ENCODE results near the gene USP2. TPM values are rescaled to one million over a fixed set of nuclear protein-coding genes. Genes with fewer than 3 reads are reported as not detected.

The USP2 gene
- total and polyA plus RNA-seq, 2 of the 4 experiments (the other 2 are of a cell fraction): 0.18 to 0.79 TPM

DNA sequence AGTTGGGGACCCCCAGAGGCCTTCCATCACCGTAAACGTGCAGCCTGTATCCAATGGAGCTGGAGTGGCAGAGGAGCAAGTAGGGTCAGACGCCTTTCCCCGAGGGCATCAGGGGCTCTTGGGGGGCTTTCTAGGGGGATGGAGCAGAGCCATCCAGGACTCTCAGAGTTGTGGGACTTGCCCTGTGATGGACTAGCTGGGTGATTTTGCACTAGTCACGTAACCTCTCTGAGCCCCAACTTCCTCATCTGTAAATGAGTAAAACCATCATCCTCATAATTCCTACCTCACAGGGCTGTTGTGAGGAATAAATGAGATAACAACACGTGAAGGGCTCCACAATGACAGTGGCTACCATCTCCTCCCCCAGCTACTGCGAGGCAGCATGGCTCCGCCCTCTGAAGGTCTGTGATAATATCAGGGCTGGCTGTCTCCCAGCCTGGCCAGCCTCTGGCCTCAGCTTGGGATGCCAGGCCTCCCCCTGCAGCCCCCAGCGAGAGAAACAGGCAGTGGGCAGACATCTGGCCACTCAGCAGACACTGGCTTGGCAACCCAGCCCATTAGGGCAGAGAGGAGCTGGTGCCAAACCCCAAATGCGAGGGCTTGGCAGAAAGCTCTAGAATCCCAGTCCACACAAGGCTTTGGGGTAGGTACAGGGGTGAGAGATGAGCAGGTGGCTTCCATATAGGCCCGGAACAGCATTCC is 6.7 kb downstream of the USP2 start:
- no peak overlapping the region for H2BK15ac ChIP-seq (ENCODE audit: low read depth, low read length)
- peak overlapping the region; percentile 66 for H2AK9ac ChIP-seq (replicated peaks; ENCODE audit: low read depth, low read length, poor library complexity)
- no peak overlapping the region for H3K56ac ChIP-seq (ENCODE audit: extremely low read depth, insufficient read depth, low read length)
- in situ Hi-C loops (cut with MboI; ENCODE audit: low sequenced_read_pairs) (loop anchor here (25.0 kb wide), 1 partner anchor 738 kb away; no protein-coding TSS in a partner anchor), intact Hi-C loops (cut with micrococcal nuclease) (loop anchor here (1.0 kb wide), 2 partner anchors 18 to 36 kb away; no protein-coding TSS in a partner anchor), dilution Hi-C loops (cut with HindIII; ENCODE audit: low sequenced_read_pairs, unreplicated experiment) (no loop called here)
- ChIA-PET CTCF (interaction anchor here (0.5 to 4.0 kb wide), 16 partner anchors 9 to 153 kb away, joined by 3 to 32 read pairs (median 4); partner anchors contain the start of gene C1QTNF5), POLR2A (ENCODE audit: unreplicated experiment) (interaction anchor here (1.1 kb wide), 1 partner anchor 18 kb away, joined by 3 read pairs; no protein-coding TSS in a partner anchor)
- H3K79me1 ChIP-seq (ENCODE audit: low read depth in 1 of 2, low read length in 2 of 2): no peaks in the 10 kb centered on the region
- no peak overlapping the region for H3K4ac ChIP-seq (ENCODE audit: low read depth, low read length)
- no peaks in the 10 kb centered on the region for H4K20me1 ChIP-seq (ENCODE audit: insufficient read depth, low read length)
- peak overlapping the region; percentile 57; the same call in 1 of the 2 replicates for H2AK5ac ChIP-seq (ENCODE audit: low read depth, low read length)
- no peaks in the 10 kb centered on the region for H3K9me3 ChIP-seq (ENCODE audit: control insufficient read depth, insufficient read depth, low read length)
- H2BK20ac ChIP-seq (ENCODE audit: low read depth, low read length): no peak overlapping the region
- H4K91ac ChIP-seq (ENCODE audit: insufficient read depth, low read depth, low read length): 0 out of 2 replicates have a peak overlapping the region, but pooled peaks have one; percentile 1
- no peak overlapping the region for H3K4me2 ChIP-seq (ENCODE audit: low read depth, low read length)
- DNase-seq: no peak
- H2BK5ac ChIP-seq (ENCODE audit: low read depth, low read length, poor library complexity, severe bottlenecking): no peak overlapping the region
- H2AFZ ChIP-seq (replicated peaks; ENCODE audit: low read length, poor library complexity): peak overlapping the region; percentile 78
- no peak overlapping the region for H3K14ac ChIP-seq (replicated peaks; ENCODE audit: low read depth, low read length)
- no peak overlapping the region for H3K18ac ChIP-seq (ENCODE audit: low read depth, low read length)
- peak overlapping the region in 1 of 2 experiments; percentile 15; a peak in 2 of 4 replicates for H4K8ac ChIP-seq (ENCODE audit: low read depth in 2 of 2, low read length in 2 of 2)
- no peaks in the 10 kb centered on the region for H3K36me3 ChIP-seq (ENCODE audit: control insufficient read depth, insufficient read depth, low read length)
- no TSS peak for BruUV-seq (replicated peaks)
- no peaks in the 10 kb centered on the region for H3K27me3 ChIP-seq (ENCODE audit: control insufficient read depth, insufficient read depth, low read length)
- no peak overlapping the region for H3K23ac ChIP-seq (ENCODE audit: low read depth, low read length)
- H3K27ac ChIP-seq (ENCODE audit: insufficient read depth, low read length): no peak overlapping the region
- H3K9me1 ChIP-seq (ENCODE audit: insufficient read depth, low read length): no peaks in the 10 kb centered on the region
- no peak overlapping the region for H4K5ac ChIP-seq (ENCODE audit: low read depth, low read length)
- ATAC-seq (ENCODE audit: low read depth): no peak
- H3K4me1 ChIP-seq (ENCODE audit: control insufficient read depth, insufficient read depth, low read length): peaks cover 24% of the 10 kb centered on the region
- H3K9ac ChIP-seq (ENCODE audit: low read depth, low read length): no peak overlapping the region
- WGBS, 2 experiments (ENCODE audit: extremely low coverage in 2 of 2, insufficient read length in 1 of 2): 29% methylated on average over 1 of the region's 11 CpGs; no CpG with 5 or more reads in 1 of the 2 experiments
- H3K4me3 ChIP-seq (ENCODE audit: insufficient read depth, low read depth, low read length): no peak overlapping the region
- H2BK120ac ChIP-seq (ENCODE audit: low read depth, low read length): no peak overlapping the region
- TF ChIP-seq RAD21 (IDR thresholded peaks at IDR 0.05; ENCODE audit: low read length) (no peak), MAZ (IDR thresholded peaks at IDR 0.05; ENCODE audit: borderline replicate concordance, low read depth, low read length) (no peak), SMC3 (IDR thresholded peaks at IDR 0.05; ENCODE audit: low read depth, low read length) (no peak), CEBPB (IDR thresholded peaks at IDR 0.05; ENCODE audit: low read depth, low read length) (no peak), MAFK (IDR thresholded peaks at IDR 0.05; ENCODE audit: low read depth, low read length) (no peak), MXI1 (IDR thresholded peaks at IDR 0.05; ENCODE audit: borderline replicate concordance, low read depth, low read length) (no peak), CHD1 (IDR thresholded peaks at IDR 0.05; ENCODE audit: low read depth, low read length) (no peak), RCOR1 (IDR thresholded peaks at IDR 0.05; ENCODE audit: insufficient replicate concordance, low read length) (no peak), POLR2A (IDR thresholded peaks at IDR 0.05; ENCODE audit: low read depth, low read length) (no peak), BHLHE40 (IDR thresholded peaks at IDR 0.05; ENCODE audit: low read depth, low read length) (no peak), RFX5 (IDR thresholded peaks at IDR 0.05; ENCODE audit: low read depth, low read length) (no peak), FOS (IDR thresholded peaks at IDR 0.05; ENCODE audit: low read depth, low read length) (no peak)
- TF ChIP-seq, protein P1, sequence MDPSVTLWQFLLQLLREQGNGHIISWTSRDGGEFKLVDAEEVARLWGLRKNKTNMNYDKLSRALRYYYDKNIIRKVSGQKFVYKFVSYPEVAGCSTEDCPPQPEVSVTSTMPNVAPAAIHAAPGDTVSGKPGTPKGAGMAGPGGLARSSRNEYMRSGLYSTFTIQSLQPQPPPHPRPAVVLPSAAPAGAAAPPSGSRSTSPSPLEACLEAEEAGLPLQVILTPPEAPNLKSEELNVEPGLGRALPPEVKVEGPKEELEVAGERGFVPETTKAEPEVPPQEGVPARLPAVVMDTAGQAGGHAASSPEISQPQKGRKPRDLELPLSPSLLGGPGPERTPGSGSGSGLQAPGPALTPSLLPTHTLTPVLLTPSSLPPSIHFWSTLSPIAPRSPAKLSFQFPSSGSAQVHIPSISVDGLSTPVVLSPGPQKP (IDR thresholded peaks at IDR 0.05; ENCODE audit: borderline replicate concordance, low read depth, low read length): no peak
- TF ChIP-seq, protein P2, sequence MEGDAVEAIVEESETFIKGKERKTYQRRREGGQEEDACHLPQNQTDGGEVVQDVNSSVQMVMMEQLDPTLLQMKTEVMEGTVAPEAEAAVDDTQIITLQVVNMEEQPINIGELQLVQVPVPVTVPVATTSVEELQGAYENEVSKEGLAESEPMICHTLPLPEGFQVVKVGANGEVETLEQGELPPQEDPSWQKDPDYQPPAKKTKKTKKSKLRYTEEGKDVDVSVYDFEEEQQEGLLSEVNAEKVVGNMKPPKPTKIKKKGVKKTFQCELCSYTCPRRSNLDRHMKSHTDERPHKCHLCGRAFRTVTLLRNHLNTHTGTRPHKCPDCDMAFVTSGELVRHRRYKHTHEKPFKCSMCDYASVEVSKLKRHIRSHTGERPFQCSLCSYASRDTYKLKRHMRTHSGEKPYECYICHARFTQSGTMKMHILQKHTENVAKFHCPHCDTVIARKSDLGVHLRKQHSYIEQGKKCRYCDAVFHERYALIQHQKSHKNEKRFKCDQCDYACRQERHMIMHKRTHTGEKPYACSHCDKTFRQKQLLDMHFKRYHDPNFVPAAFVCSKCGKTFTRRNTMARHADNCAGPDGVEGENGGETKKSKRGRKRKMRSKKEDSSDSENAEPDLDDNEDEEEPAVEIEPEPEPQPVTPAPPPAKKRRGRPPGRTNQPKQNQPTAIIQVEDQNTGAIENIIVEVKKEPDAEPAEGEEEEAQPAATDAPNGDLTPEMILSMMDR (conservative IDR thresholded peaks at IDR 0.05; ENCODE audit: low read depth, low read length): no peak
- TF ChIP-seq, protein P3, sequence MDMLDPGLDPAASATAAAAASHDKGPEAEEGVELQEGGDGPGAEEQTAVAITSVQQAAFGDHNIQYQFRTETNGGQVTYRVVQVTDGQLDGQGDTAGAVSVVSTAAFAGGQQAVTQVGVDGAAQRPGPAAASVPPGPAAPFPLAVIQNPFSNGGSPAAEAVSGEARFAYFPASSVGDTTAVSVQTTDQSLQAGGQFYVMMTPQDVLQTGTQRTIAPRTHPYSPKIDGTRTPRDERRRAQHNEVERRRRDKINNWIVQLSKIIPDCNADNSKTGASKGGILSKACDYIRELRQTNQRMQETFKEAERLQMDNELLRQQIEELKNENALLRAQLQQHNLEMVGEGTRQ (IDR thresholded peaks at IDR 0.05; ENCODE audit: low read depth, low read length): no peak

All from IMR-90 (cell line).